ENCODE results near the gene CRABP2. TPM values are rescaled to one million over a fixed set of nuclear protein-coding genes. Genes with fewer than 3 reads are reported as not detected.

The CRABP2 gene
- total RNA-seq, 1 donor from 2014 or later, result 146 TPM

DNA sequence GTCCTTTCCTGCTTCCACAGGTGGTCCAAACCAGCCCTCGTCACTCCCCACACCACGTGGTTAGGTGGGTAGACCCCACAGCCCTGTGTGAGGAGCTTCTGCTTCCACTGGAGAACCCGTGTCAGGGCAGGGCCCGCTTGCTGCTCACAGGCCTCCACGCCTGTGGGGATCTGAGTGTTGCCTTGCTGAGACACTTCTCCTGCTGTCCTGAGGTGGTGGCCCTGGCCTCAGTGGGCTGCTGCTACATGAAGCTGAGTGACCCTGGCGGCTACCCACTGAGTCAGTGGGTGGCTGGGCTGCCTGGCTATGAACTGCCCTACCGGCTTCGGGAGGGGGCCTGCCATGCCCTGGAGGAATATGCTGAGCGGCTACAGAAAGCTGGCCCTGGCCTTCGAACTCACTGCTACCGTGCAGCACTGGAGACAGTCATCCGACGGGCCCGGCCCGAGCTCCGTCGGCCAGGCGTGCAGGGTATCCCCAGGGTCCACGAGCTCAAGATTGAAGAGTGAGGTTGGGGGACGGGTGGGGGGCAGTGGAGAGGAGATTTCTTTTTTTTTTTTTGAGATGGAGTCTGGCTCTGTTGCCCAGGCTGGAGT, 28.7 kb upstream of the CRABP2 start:
- no peaks in the 10 kb centered on the region for H3K9me3 Mint-ChIP-seq (ENCODE audit: unreplicated experiment)
- no peak for DNase-seq (ENCODE audit: extremely low spot score, unreplicated experiment)
- H3K27ac Mint-ChIP-seq (ENCODE audit: unreplicated experiment), result no peak overlapping the region
- H3K4me1 Mint-ChIP-seq (ENCODE audit: unreplicated experiment), result peaks cover 8% of the 10 kb centered on the region
- no peak overlapping the region for H3K4me3 Mint-ChIP-seq (ENCODE audit: unreplicated experiment)
- no peaks in the 10 kb centered on the region for H3K27me3 Mint-ChIP-seq (ENCODE audit: unreplicated experiment)
- peaks cover 4% of the 10 kb centered on the region for H3K36me3 Mint-ChIP-seq (ENCODE audit: unreplicated experiment)
- TF ChIP-seq, protein P1, sequence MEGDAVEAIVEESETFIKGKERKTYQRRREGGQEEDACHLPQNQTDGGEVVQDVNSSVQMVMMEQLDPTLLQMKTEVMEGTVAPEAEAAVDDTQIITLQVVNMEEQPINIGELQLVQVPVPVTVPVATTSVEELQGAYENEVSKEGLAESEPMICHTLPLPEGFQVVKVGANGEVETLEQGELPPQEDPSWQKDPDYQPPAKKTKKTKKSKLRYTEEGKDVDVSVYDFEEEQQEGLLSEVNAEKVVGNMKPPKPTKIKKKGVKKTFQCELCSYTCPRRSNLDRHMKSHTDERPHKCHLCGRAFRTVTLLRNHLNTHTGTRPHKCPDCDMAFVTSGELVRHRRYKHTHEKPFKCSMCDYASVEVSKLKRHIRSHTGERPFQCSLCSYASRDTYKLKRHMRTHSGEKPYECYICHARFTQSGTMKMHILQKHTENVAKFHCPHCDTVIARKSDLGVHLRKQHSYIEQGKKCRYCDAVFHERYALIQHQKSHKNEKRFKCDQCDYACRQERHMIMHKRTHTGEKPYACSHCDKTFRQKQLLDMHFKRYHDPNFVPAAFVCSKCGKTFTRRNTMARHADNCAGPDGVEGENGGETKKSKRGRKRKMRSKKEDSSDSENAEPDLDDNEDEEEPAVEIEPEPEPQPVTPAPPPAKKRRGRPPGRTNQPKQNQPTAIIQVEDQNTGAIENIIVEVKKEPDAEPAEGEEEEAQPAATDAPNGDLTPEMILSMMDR (IDR thresholded peaks at IDR 0.05), result no peak

DNA sequence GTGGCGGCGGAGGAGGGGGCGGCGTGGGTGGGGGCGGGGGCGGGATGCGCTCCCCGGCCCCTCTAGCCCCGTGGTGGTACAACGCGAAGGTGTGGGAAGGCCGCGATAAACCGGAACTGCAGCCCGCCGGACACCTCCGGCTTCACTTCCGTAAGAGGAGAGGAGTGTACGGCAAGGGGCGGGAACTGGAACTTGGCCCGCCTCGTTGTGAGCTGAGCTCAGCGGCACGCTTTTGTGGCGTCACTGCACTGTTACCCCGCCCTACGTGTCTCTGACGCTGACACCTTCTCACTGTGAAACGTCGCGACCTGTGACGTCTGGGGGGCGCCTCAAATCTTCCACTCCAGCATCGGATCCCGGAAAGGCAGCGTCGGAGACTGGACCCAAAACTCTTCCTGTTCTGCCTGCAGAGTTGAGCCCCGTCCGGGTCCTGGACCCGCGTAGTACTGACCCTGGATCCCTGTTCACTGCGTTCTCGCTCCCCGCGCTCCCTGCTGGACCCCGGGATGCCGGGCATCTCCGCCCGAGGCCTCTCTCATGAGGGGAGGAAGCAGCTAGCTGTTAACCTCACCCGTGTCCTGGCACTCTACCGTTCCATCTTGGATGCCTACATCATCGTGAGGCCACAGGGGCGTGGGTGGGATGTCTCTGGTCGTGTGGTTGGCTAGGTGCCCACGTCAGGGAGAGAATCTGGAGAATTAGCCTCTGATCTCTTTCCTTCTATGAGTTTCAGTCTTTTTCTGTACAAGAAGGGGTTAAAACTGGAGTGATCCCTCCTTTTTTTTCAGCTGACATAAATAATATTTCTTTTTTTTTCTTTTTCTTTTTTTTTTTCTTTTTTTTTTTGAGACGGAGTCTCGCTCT, 23.4 kb upstream of the CRABP2 start, which contains the start of gene ISG20L2:
Gene ISG20L2, minus strand, starts transcription at position 168 of the 864 bp plus-strand sequence. CDS start 1,114 bp downstream, outside the sequence.
- Mint-ChIP-seq H3K27ac (ENCODE audit: unreplicated experiment) (peak within 1 kb of the TSS; percentile 97), H3K36me3 (ENCODE audit: unreplicated experiment) (peaks cover 9% of the 10 kb centered on the region), H3K9me3 (ENCODE audit: unreplicated experiment) (no peaks in the 10 kb centered on the region), H3K4me3 (ENCODE audit: unreplicated experiment) (no peak within 1 kb of the TSS), H3K27me3 (ENCODE audit: unreplicated experiment) (no peaks in the 10 kb centered on the region), H3K4me1 (ENCODE audit: unreplicated experiment) (peaks cover 13% of the 10 kb centered on the region)
- TF ChIP-seq, protein P1 (IDR thresholded peaks at IDR 0.05), result no peak
- peak; percentile 97 for DNase-seq (ENCODE audit: extremely low spot score, unreplicated experiment)

DNA sequence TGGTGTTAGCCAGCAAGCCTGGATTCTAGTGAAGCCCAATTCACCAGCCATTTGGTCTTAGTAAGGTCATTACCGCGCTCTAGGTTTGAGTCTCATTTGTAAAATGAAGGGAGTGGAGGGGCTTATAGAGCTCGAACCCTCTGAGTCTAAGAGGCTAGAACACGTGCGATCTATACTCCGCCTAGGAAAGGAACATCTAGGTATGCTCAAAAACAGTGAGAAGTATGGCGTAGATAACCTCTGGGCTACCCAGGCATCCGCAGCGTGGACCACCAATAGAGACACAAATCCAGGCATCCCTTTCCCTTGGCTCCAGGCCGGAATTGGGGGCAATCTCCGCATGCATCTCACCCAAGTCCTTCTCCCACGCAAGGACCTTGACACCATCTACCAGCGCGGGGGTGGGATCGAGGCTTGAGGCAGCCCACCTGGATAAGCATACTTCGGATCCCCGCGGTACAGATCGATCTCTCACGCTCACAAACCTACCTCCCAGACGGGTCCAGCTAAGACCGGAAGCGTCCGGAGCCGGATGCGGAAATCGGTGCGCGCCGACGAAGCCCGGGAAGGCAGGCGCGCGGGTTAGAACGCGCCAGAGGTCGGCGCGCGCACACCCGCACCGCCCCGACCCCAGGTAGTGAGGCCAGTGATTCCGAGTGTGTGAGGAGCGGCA, 22.7 kb upstream of the CRABP2 start, which contains the start of gene METTL25B:
Gene METTL25B, plus strand, starts transcription at position 544 of the 673 bp plus-strand sequence. CDS start 636 bp downstream, outside the sequence.
- Mint-ChIP-seq H3K27me3 (ENCODE audit: unreplicated experiment) (no peaks in the 10 kb centered on the region), H3K4me3 (ENCODE audit: unreplicated experiment) (no peak within 1 kb of the TSS)
- DNase-seq (ENCODE audit: extremely low spot score, unreplicated experiment), result peak; percentile 92

DNA sequence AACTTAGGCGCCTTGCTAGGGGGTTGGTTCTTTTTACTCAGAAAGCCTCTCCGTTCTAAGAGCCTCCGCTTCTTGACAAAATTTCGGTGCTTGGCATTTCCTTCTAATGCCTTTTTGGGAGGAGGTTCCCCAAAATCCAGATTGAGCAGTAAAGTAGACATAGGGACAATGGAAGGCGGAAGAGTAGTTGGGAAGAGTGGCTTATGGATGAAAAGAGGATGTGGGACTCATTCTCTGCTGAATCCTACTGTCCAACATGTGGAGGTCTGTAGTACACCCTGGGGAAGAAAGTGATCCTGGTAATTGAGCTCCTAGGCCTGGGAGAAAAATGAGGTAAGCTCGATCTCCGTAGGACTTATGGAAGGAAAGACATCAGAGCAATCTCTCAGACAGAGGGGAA, 22.1 kb upstream of the CRABP2 start:
- H3K9me3 Mint-ChIP-seq (ENCODE audit: unreplicated experiment), result no peaks in the 10 kb centered on the region
- TF ChIP-seq, protein P1 (IDR thresholded peaks at IDR 0.05), result no peak
- H3K27ac Mint-ChIP-seq (ENCODE audit: unreplicated experiment), result peak overlapping the region; percentile 97
- H3K36me3 Mint-ChIP-seq (ENCODE audit: unreplicated experiment), result peaks cover 12% of the 10 kb centered on the region
- no peaks in the 10 kb centered on the region for H3K27me3 Mint-ChIP-seq (ENCODE audit: unreplicated experiment)
- no peak overlapping the region for H3K4me3 Mint-ChIP-seq (ENCODE audit: unreplicated experiment)
- no peak for DNase-seq (ENCODE audit: extremely low spot score, unreplicated experiment)
- H3K4me1 Mint-ChIP-seq (ENCODE audit: unreplicated experiment), result peaks cover 13% of the 10 kb centered on the region

More for the DNA sequence above, 22.7 kb upstream of the CRABP2 start, which contains the start of gene METTL25B:
- peak within 1 kb of the TSS; percentile 97 for H3K27ac Mint-ChIP-seq (ENCODE audit: unreplicated experiment)
- TF ChIP-seq, protein P1 (IDR thresholded peaks at IDR 0.05), result no peak
- H3K36me3 Mint-ChIP-seq (ENCODE audit: unreplicated experiment), result peaks cover 15% of the 10 kb centered on the region
- H3K9me3 Mint-ChIP-seq (ENCODE audit: unreplicated experiment), result no peaks in the 10 kb centered on the region
- H3K4me1 Mint-ChIP-seq (ENCODE audit: unreplicated experiment), result peaks cover 13% of the 10 kb centered on the region
